Spleen (tissue), 7 donors: ENCODE measurements around the gene ITGA6.

Experiments used
- POLR2A ChIP-seq, 3 donors: fragments of 450-650 bp; IDR thresholded peaks; one replicate each; pipeline ENCODE4 v1.5.1; 2017; ENCODE audit warnings: antibody characterized with exemption in 3 of 3, mild to moderate bottlenecking in 1 of 3
- POLR2AphosphoS5 ChIP-seq, 3 donors: sonication (generic); formaldehyde crosslinking; IDR thresholded peaks; one replicate each; pipeline ENCODE4 v1.5.1; 2017; ENCODE audit warnings: antibody characterized with exemption in 3 of 3
- TF ChIP-seq, protein P1 (sequence below), 11 experiments: fragments of 200-600 bp in 7 of 11; fragments of 450-650 bp in 4 of 11; sonication (generic) in 4 of 11; IDR thresholded peaks in 8 of 11; conservative IDR thresholded peaks in 3 of 11; 1 replicate in 7 of 11; 2 replicates in 4 of 11; pipeline versions ENCODE4 v1.4.0 to v1.8.0; 2016 to 2021; ENCODE audit warnings: antibody characterized with exemption in 11 of 11, inconsistent platforms in 4 of 11, mild to moderate bottlenecking in 1 of 11
- donor health status: DM: no; HTN: no; CAD: no; lungs with moderate emphysema.
- donor health status: DM: no; HTN: no; CAD: no.
- donor health status: DM: no; HTN: no; CAD: no.

DNA sequence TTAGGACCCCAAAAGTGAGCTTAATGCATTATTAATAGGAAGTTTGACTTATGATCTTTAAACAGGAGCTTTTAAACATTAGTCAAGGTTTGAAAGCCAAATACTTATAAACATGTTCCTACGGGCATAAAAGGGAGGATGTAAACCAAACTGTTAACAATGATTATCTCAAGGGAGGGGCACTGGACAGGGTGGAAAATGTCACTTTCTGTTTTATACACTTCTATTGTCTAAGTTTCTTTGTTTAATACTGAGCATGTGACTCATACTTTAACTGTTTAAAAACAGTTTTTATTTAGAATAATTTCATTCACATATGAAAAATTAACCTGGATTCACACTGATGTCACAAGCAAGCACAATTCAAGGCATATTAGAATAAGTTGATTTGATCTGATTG, 18.3 kb upstream of the ITGA6 start:
- TF ChIP-seq, protein P1, sequence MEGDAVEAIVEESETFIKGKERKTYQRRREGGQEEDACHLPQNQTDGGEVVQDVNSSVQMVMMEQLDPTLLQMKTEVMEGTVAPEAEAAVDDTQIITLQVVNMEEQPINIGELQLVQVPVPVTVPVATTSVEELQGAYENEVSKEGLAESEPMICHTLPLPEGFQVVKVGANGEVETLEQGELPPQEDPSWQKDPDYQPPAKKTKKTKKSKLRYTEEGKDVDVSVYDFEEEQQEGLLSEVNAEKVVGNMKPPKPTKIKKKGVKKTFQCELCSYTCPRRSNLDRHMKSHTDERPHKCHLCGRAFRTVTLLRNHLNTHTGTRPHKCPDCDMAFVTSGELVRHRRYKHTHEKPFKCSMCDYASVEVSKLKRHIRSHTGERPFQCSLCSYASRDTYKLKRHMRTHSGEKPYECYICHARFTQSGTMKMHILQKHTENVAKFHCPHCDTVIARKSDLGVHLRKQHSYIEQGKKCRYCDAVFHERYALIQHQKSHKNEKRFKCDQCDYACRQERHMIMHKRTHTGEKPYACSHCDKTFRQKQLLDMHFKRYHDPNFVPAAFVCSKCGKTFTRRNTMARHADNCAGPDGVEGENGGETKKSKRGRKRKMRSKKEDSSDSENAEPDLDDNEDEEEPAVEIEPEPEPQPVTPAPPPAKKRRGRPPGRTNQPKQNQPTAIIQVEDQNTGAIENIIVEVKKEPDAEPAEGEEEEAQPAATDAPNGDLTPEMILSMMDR (IDR thresholded peaks at IDR 0.05 in 8 of 11, conservative IDR thresholded peaks at IDR 0.05 in 3 of 11): no peak
- TF ChIP-seq POLR2AphosphoS5 (IDR thresholded peaks at IDR 0.05) (no peak), POLR2A (IDR thresholded peaks at IDR 0.05) (no peak)
